ENCODE data around the gene PELI3.
"Not testable (repeated sequence)": the region's sequence is repeated elsewhere in the genome, so short reads cannot be mapped to it uniquely, and the experiment has no call there.

Gene PELI3

DNA sequence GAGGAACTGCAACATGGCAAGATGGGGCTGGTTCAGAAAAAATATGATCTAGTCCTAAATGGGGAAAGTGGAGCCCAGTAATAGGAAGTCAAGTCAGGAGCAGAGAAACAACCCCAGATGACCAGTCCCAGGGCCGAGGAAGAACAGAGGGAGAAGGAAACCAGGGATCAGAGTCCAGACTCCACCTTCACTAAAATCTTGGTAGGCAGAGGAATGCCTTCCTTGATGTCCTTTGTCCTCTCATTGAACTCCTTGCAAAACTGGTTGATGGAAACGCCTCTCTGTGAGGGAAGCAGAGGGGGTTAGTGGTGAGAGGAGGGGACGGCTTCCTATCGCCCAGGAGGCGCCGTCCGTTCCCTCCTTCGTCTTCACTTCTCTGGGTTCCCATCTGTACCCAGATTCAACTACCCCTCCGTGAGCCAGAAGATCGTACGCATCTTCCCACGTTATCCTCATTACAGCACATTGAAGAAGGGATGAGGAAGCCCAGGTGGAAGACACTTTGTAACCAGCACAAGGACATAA is 28.7 kb upstream of the PELI3 start:
- Mint-ChIP-seq H3K36me3 (ENCODE audit: low read depth) (peaks cover 7% of the 10 kb centered on the region), H3K4me1 (ENCODE audit: low read depth) (peaks cover 14% of the 10 kb centered on the region), H3K27me3 (ENCODE audit: low read depth) (no peaks in the 10 kb centered on the region), H3K27ac (peak overlapping the region; percentile 96), H3K4me3 (peak overlapping the region; percentile 88), H3K9me3 (peaks cover 1% of the 10 kb centered on the region)

DNA sequence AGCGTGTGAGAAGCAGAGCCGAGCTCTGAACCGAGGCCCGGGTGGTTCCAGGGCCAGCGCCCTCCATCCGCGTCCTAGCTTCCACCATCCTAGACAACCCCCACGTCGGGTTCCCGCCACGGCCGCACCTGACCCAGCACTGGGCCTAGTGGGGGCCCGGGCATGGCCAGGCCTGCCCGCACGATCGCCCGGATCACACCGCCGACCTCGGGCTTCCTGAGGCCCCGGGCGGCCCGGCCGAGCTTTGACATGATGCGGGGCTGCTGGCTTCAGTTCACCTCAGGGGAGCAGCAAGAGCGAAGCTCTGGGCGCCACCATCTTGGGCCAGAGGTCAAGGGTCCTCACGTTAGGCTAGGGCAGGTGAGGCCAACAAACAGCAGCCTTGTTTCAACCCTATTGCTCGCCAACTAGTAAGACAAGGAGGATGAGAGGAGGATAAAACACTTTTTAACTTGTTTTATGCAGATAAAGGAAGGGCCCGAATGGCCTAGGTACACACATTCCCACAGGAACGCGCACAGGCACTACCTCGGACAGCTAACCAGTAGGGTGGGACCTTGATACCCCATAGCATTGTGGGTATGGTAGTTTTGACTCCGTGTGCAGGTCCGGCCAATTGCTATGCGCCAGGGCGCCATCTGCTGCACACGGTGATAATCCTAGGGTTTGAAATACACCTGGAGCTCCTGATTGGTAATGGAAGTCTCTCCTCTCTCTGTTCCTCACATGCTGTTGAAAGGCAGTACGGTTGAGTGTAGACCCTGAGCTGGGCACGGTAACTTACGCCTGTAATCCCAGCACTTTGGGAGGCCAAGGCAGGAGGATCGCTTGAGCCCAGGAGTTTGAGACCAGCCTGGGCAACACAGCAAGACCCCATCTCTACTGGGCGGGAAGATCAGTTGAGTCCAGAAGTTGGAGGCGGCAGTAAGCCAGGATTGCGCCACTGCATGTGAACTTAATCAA is 27.9 kb upstream of the PELI3 start, which contains the start of gene MRPL11:
Gene MRPL11 (minus strand): TSS at position 345 of the 963 bp plus-strand sequence. CDS start 94 bp downstream, at position 251.
- H3K36me3 Mint-ChIP-seq (ENCODE audit: low read depth): peaks cover 7% of the 10 kb centered on the region
- H3K4me3 Mint-ChIP-seq: peak within 1 kb of the TSS; percentile 88
- peaks cover 14% of the 10 kb centered on the region for H3K4me1 Mint-ChIP-seq (ENCODE audit: low read depth)
- peak within 1 kb of the TSS; percentile 96 for H3K27ac Mint-ChIP-seq
- H3K27me3 Mint-ChIP-seq (ENCODE audit: low read depth): no peaks in the 10 kb centered on the region
- H3K9me3 Mint-ChIP-seq: peaks cover 9% of the 10 kb centered on the region

DNA sequence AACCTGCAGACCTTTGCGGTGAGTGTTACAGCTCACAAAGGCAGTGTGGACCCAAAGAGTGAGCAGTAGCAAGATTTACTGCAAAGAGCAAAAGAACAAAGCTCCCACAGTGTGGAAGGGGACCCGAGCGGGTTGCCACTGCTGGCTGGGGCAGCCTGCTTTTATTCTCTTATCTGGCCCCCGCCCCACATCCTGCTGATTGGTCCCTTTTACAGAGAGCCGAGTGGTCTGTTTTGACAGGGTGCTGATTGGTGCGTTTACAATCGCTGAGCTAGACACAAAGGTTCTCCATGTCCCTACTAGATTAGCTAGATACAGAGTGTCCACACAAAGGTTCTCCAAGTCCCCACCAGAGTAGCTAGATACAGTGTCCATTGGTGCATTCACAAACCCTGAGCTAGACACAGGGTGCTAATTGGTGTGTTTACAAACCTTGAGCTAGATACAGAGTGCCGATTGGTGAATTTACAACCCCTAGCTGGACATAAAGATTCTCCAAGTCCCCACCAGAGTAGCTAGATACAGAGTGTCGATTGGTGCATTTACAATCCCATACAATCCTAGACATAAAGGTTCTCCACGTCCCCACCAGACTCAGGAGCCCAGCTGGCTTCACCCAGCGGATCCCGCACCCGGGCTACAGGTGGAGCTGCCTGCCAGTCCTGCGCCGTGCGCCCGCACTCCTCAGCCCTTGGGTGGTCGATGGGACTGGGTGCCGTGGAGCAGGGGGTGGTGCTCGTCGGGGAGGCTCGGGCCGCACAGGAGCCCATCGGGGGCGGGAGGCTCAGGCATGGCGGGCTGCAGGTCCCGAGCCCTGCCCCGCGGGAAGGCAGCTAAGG is 26.4 kb upstream of the PELI3 start:
- Mint-ChIP-seq H3K9me3 (peaks cover 10% of the 10 kb centered on the region), H3K4me1 (ENCODE audit: low read depth) (peaks cover 14% of the 10 kb centered on the region)
- not testable (repeated sequence) for H3K27me3 Mint-ChIP-seq (ENCODE audit: low read depth); H3K36me3 Mint-ChIP-seq (ENCODE audit: low read depth); H3K27ac Mint-ChIP-seq; H3K4me3 Mint-ChIP-seq

DNA sequence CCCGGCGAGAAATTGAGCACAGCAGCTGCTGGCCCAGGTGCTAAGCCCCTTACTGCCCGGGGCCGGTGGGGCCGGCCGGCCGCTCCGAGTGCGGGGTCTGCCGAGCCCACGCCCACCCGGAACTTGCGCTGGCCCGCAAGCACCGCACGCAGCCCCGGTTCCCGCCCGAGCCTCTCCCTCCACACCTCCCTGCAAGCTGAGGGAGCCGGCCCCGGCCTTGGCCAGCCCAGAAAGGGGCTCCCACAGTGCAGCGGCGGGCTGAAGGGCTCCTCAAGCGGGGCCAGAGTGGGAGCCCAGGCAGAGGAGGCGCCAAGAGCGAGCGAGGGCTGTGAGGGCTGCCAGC is 25.8 kb upstream of the PELI3 start:
- Mint-ChIP-seq H3K4me1 (ENCODE audit: low read depth) (peaks cover 14% of the 10 kb centered on the region), H3K9me3 (peaks cover 10% of the 10 kb centered on the region)
- not testable (repeated sequence) for H3K4me3 Mint-ChIP-seq; H3K36me3 Mint-ChIP-seq (ENCODE audit: low read depth); H3K27ac Mint-ChIP-seq; H3K27me3 Mint-ChIP-seq (ENCODE audit: low read depth)

DNA sequence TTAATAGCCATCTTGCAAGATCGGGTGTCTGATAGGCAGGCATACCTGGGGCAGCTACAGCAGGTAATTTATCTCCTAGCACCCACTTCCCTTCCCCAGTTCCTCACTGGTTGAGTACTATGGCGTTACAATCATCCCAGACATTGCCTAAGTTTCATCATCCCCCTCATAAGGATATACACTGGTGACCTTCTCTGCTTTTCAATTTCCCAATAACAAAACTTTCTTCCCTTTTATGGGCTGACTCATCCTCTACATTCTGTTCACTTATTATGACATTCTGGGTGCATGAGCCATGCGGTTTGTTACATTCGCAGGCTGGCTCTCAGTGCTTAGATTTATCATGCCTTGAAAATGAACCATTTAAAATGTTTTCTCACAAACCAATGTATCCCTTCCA is 23.1 kb upstream of the PELI3 start:
- H3K27me3 Mint-ChIP-seq (ENCODE audit: low read depth): peaks cover under 1% of the 10 kb centered on the region
- peaks cover 10% of the 10 kb centered on the region for H3K9me3 Mint-ChIP-seq
- no peak overlapping the region for H3K27ac Mint-ChIP-seq
- H3K4me1 Mint-ChIP-seq (ENCODE audit: low read depth): peaks cover 5% of the 10 kb centered on the region
- H3K4me3 Mint-ChIP-seq: no peak overlapping the region
- no peaks in the 10 kb centered on the region for H3K36me3 Mint-ChIP-seq (ENCODE audit: low read depth)

DNA sequence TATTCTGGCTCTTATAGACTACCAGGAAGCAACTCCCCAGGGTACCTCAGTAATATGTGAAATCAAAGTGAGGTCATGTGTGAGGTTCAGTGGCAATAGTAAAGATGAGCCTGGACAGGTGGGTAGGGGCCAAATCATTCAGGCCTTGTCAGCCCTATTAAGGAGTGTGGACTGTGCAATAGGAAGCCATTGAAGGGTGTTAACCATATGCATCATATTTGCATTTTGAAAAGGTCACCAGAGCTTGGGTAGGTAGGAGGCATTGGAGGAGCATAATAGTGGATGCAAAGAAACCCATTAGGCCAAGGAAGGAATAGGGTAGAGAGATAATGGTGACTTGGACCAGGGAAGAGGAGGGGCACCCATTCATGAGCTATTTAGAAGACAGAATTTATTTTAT is 19.7 kb upstream of the PELI3 start:
- Mint-ChIP-seq H3K4me3 (no peak overlapping the region), H3K9me3 (peaks cover 10% of the 10 kb centered on the region), H3K27me3 (ENCODE audit: low read depth) (peaks cover 6% of the 10 kb centered on the region), H3K4me1 (ENCODE audit: low read depth) (no peaks in the 10 kb centered on the region), H3K27ac (no peak overlapping the region), H3K36me3 (ENCODE audit: low read depth) (no peaks in the 10 kb centered on the region)

DNA sequence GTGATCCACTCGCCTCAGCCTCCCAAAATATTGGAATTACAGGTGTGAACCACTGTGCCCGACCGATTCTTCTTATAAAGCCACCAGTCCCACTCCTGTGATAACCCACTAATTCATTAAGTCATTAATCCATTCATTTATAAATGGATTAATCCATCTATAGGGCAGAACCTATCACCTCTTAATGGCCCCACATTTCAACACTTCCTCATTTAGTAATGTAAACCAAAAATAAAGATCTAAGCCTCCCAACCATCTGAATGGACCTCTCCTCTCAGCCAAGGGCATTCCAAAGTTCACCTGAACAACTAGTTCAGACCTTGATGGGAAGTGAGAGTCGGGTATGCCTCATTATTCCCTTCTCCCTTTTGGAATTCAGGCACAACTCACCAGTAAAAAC is 18.2 kb upstream of the PELI3 start:
- Mint-ChIP-seq H3K4me1 (ENCODE audit: low read depth) (no peaks in the 10 kb centered on the region), H3K36me3 (ENCODE audit: low read depth) (no peaks in the 10 kb centered on the region), H3K4me3 (no peak overlapping the region), H3K9me3 (peaks cover 4% of the 10 kb centered on the region), H3K27me3 (ENCODE audit: low read depth) (peaks cover 6% of the 10 kb centered on the region), H3K27ac (no peak overlapping the region)

DNA sequence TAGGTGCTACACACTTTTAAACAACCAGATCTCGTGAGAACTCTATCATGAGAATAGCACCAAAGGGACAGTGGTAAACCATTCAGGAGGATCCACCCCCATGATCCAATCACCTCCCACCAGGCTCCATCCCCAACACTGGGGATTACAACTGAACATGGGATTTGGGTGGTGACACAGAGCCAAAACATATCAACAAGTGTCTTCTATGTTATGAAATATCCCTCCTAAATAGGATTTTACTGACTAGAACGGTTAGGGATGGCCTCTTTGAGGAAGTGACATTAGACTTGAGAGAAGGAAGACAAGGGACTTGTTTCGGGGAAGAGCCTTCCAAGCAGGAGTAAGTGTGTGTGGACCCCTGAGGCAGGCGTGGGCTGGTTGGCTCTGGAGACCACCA is 16.1 kb upstream of the PELI3 start:
- Mint-ChIP-seq H3K4me3 (no peak overlapping the region), H3K9me3 (no peaks in the 10 kb centered on the region), H3K4me1 (ENCODE audit: low read depth) (peaks cover 15% of the 10 kb centered on the region), H3K36me3 (ENCODE audit: low read depth) (no peaks in the 10 kb centered on the region), H3K27me3 (ENCODE audit: low read depth) (peaks cover 6% of the 10 kb centered on the region), H3K27ac (no peak overlapping the region)

DNA sequence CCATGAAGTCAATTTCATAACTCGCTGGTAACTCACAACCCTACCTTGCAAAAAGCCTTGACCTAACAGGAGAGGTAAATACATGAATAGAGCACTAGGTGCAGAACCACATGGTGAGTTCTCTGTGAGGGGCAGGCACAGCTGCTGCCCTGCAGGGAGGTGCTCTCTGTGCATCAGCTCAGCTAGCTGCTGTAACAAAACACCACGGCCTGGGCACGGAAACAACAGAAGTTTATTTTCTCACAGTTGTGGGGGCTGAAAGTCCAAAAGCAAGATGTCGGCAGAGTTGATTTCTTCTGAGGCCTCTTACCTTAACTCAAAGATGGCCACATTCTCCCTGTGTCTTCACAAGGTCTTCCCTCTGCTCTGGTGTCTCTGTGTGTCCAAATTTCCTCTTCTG is 15.0 kb upstream of the PELI3 start:
- H3K27me3 Mint-ChIP-seq (ENCODE audit: low read depth): peaks cover 6% of the 10 kb centered on the region
- H3K4me3 Mint-ChIP-seq: no peak overlapping the region
- peaks cover 15% of the 10 kb centered on the region for H3K4me1 Mint-ChIP-seq (ENCODE audit: low read depth)
- no peaks in the 10 kb centered on the region for H3K36me3 Mint-ChIP-seq (ENCODE audit: low read depth)
- H3K27ac Mint-ChIP-seq: no peak overlapping the region
- H3K9me3 Mint-ChIP-seq: no peaks in the 10 kb centered on the region

DNA sequence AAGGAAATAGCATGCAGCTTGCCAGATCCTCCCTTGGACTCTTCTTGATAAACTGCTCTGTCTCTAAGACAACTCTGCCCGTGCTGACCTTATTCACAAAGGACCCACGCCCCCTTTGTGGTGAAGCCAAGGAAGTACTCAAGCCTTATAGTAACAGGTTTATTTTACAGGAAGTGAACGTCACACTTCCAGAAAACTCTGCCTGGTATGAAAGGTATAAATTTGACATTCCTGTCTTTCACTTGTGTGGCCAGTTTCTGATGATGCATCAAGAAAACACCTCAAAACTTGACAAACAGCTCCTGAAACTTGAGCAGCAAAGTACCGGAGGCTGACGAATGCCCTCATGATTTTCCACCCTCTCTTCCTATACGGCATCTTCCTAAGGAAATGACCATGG is 12.5 kb upstream of the PELI3 start:
- H3K27me3 Mint-ChIP-seq (ENCODE audit: low read depth): peaks cover 3% of the 10 kb centered on the region
- peaks cover 17% of the 10 kb centered on the region for H3K4me1 Mint-ChIP-seq (ENCODE audit: low read depth)
- no peak overlapping the region for H3K4me3 Mint-ChIP-seq
- no peak overlapping the region for H3K27ac Mint-ChIP-seq
- no peaks in the 10 kb centered on the region for H3K9me3 Mint-ChIP-seq
- H3K36me3 Mint-ChIP-seq (ENCODE audit: low read depth): no peaks in the 10 kb centered on the region

DNA sequence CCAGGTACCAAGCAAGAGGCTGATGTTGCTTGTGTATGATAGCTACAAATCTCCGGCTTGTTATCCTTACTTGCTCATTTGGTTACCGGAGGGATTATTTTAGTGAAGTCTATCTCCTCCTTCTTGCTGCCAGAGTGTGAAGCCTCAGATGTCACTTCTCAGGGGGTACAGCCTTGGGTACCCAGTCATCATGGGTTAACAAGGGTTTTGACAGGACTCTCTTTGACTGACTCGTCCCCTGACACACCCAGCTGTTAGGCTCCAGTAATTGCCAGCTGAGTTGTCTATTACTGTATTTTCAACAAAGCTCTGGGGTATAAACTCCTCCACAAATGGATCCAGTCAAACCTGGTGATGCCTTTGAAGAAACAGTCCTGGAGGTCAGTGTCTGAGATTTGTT is 11.9 kb upstream of the PELI3 start:
- peak overlapping the region; percentile 18 for H3K4me3 Mint-ChIP-seq
- peak overlapping the region; percentile 57 for H3K27ac Mint-ChIP-seq
- no peaks in the 10 kb centered on the region for H3K36me3 Mint-ChIP-seq (ENCODE audit: low read depth)
- peaks cover under 1% of the 10 kb centered on the region for H3K27me3 Mint-ChIP-seq (ENCODE audit: low read depth)
- H3K4me1 Mint-ChIP-seq (ENCODE audit: low read depth): peaks cover 17% of the 10 kb centered on the region
- H3K9me3 Mint-ChIP-seq: no peaks in the 10 kb centered on the region

DNA sequence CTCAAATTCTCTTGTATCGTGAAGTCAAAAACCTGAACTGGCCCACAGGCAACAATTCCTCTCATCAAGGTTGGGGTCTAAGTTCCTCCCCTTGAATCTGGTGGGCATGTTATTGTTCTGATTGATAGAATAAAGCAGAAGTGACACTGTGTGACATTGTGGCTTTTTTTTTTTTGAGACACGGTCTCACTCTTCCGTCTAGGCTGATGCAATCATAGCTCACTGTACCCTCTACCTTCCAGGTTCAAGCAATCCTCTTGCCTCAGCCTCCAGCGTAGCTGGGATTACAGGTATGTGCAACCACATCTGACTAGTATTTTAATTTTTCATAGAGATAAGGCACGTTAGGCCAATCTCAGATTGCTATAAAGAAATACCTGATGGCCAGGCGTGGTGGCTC is 8.9 kb upstream of the PELI3 start:
- Mint-ChIP-seq H3K27me3 (ENCODE audit: low read depth) (no peaks in the 10 kb centered on the region), H3K4me3 (no peak overlapping the region), H3K36me3 (ENCODE audit: low read depth) (peaks cover 2% of the 10 kb centered on the region), H3K4me1 (ENCODE audit: low read depth) (peaks cover 22% of the 10 kb centered on the region), H3K27ac (no peak overlapping the region), H3K9me3 (peaks cover 7% of the 10 kb centered on the region)

DNA sequence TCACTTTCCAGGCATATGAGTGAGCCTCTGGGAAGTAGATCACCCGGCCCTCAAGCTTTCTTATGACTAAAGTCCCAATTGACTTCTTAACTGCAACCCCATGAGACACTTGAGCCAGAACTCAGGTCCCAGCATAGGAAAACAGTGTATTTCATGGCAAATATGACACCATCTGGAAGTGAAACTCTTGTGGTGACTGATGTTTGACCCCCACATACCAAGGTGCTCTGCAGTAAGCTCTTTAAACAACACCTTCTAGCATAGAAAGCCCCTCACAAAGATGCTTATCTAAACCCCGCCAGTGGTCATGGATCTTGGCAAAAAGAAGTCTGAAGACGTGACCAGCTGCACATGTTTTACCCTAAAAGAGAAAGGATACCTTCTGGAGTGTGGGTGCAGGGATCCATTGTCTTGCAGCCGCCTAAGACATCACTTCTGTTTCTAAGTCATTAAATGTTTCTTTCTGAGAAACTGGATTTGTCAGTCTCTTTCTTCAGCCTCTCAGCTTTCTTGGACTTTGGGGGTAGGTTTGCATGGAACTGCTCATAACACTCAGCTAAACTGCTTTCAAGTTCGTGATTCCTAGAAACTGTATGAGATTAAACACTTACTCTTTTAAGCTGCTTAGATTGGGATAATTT is 7.4 kb upstream of the PELI3 start:
- H3K9me3 Mint-ChIP-seq: peaks cover 7% of the 10 kb centered on the region
- H3K27me3 Mint-ChIP-seq (ENCODE audit: low read depth): no peaks in the 10 kb centered on the region
- H3K36me3 Mint-ChIP-seq (ENCODE audit: low read depth): peaks cover 2% of the 10 kb centered on the region
- peaks cover 21% of the 10 kb centered on the region for H3K4me1 Mint-ChIP-seq (ENCODE audit: low read depth)
- H3K4me3 Mint-ChIP-seq: no peak overlapping the region
- no peak overlapping the region for H3K27ac Mint-ChIP-seq

DNA sequence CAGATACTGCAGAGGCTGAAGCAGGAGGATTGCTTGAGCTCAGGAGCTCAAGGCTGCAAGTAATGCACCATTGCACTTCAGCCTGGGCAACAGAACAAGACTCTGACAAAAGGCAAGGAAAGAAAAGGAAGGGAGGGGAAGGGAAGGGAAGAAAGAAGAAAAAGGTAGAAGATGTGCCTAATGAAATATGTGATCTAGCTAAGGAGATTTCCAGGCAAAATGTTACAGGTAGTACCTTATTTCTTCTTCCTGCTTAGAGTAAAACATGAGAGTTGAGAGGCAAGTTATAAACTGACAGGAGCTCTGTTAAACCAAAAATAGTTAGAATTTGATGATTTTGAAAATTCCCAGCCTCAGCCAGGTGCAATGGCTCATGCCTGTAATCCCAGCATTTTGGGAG is 4.7 kb upstream of the PELI3 start:
- no peak overlapping the region for H3K4me3 Mint-ChIP-seq
- peaks cover 7% of the 10 kb centered on the region for H3K9me3 Mint-ChIP-seq
- peaks cover 17% of the 10 kb centered on the region for H3K4me1 Mint-ChIP-seq (ENCODE audit: low read depth)
- H3K27me3 Mint-ChIP-seq (ENCODE audit: low read depth): no peaks in the 10 kb centered on the region
- H3K27ac Mint-ChIP-seq: no peak overlapping the region
- H3K36me3 Mint-ChIP-seq (ENCODE audit: low read depth): peaks cover 2% of the 10 kb centered on the region
